Measurements from ENCODE around the gene NUSAP1. TPM values are rescaled to one million over a fixed set of nuclear protein-coding genes. Genes with fewer than 3 reads are reported as not detected.

Gene NUSAP1
- total and polyA plus RNA-seq, 10 of the 15 experiments (the other 5 are each of a cell fraction or from before 2014, with no cell fraction given): 158 to 315 (median 229) TPM

DNA sequence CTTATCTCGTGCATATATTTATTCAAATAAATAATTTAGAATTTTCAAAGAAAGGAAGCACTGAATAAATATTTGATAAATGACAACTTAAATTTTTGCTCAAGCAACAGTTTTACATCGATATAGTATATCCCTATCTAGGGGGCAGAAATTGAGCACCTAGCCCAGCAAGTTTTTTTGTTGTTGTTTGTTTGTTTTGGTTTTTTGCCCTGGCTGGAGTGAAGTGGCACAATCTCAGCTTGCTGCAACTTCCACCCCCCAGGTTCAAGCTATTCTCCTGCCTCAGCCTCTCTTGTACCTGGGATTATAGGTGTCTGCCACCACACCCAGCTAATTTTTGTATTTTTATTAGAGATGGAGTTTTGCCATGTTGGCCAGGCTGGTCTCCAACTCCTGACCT lies 42.7 kb upstream of the NUSAP1 start (continued):
- TF ChIP-seq CREB1 (IDR thresholded peaks at IDR 0.05; ENCODE audit: low read depth): no peak
- TF ChIP-seq TAF1 (IDR thresholded peaks at IDR 0.05; ENCODE audit: borderline replicate concordance, low read depth, low read length): no peak
- TF ChIP-seq ZNF384 (IDR thresholded peaks at IDR 0.05; ENCODE audit: borderline replicate concordance, low read depth, low read length): no peak

DNA sequence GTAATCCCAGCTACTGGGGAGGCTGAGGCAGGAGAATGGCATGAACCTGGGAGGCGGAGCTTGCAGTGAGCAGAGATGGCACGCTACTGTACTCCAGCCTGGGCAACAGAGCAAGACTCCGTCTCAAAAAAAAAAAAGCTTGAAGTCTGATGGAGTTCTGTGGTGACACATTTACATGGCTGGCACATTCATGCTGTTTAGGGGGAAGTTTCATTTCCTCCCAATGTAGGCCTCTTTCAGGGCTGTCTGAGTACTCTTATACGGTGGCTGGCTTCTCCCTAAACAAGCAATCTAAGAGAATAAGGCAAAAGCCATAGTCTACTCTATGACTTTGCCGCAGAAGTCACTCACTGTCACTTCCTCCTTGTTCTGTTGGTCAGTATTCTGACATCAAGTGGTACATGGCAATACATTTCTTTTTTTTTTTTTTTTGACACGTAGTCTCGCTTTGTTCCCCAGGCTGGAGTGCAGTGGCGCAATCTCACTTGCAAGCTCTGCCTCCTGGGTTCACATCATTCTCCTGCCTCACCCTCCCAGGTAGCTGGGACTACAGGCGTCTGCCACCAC lies 41.5 kb upstream of the NUSAP1 start:
- DNase-seq (ENCODE audit: low read depth, low spot score) (peak; percentile 84), ATAC-seq (peak; percentile 92), FAIRE-seq (peak; percentile 81)
- intact Hi-C loops (cut with micrococcal nuclease; ENCODE audit: unreplicated experiment): loop anchor here (2.0 kb wide), 1 partner anchor 42 kb away; the partner anchor contains the start of genes NUSAP1 and OIP5
- ChIA-PET SMC1A (ENCODE audit: uncharacterized antibody, unreplicated experiment) (interaction anchor here (1.1 to 1.9 kb wide), 7 partner anchors 8 to 144 kb away, joined by 3 to 4 read pairs (median 4); partner anchors contain the start of gene NUSAP1), RAD21 (ENCODE audit: unreplicated experiment) (interaction anchor here (0.6 to 1.7 kb wide), 6 partner anchors 10 to 60 kb away, joined by 3 to 4 read pairs (median 4); partner anchors contain the start of genes CHP1, NUSAP1 and OIP5), CTCF (interaction anchor here (1.1 to 3.8 kb wide), 5 partner anchors 20 to 105 kb away, joined by 3 to 16 read pairs (median 3); partner anchors contain the start of genes CHP1, NUSAP1 and OIP5), POLR2A (interaction anchor here (0.6 to 2.7 kb wide), 8 partner anchors 9 to 285 kb away, joined by 3 to 11 read pairs (median 4); partner anchors contain the start of genes ITPKA, NUSAP1 and OIP5)
- no TSS peak for BruUV-seq (replicated peaks)
- no peak overlapping the region for H3K4me3 ChIP-seq
- H2AFZ ChIP-seq (ENCODE audit: control insufficient read depth, low read depth, low read length): no peak overlapping the region
- peaks cover 20% of the 10 kb centered on the region for H3K79me2 ChIP-seq (ENCODE audit: control insufficient read depth, insufficient read depth, low read length)
- H3K27me3 ChIP-seq (replicated peaks in 1 of 2; ENCODE audit: control insufficient read depth in 2 of 2, insufficient read depth in 2 of 2, low read length in 1 of 2): no peaks in the 10 kb centered on the region
- WGBS (ENCODE audit: insufficient coverage, insufficient replicate concordance, low lambda C conversion rate, missing lambda C conversion rate): 22% methylated on average over 8 of the region's 9 CpGs
- H4K20me1 ChIP-seq (ENCODE audit: control insufficient read depth, insufficient read depth): no peaks in the 10 kb centered on the region
- no peaks in the 10 kb centered on the region; the same call in 1 of the 3 replicates for H3K9me3 ChIP-seq (replicated peaks; ENCODE audit: control insufficient read depth, insufficient read depth, low read length)
- H3K4me1 ChIP-seq (ENCODE audit: control insufficient read depth, insufficient read depth, low read length): peaks cover 13% of the 10 kb centered on the region
- H3K4me2 ChIP-seq (ENCODE audit: control insufficient read depth, insufficient read depth): peak overlapping the region; percentile 67
- peaks cover 3 to 28% of the 10 kb centered on the region in 2 experiments for H3K36me3 ChIP-seq (ENCODE audit: control insufficient read depth in 2 of 2, insufficient read depth in 2 of 2, low read length in 1 of 2)
- in situ Hi-C loops (cut with MboI): no loop called here
- H3K27ac ChIP-seq (ENCODE audit: control insufficient read depth, insufficient read depth): peak overlapping the region; percentile 56
- no peak overlapping the region; the same call in 1 of the 2 replicates for H3K9ac ChIP-seq (ENCODE audit: control insufficient read depth, insufficient read depth, low read length)
- TF ChIP-seq FOS (IDR thresholded peaks at IDR 0.05; ENCODE audit: borderline replicate concordance, extremely low read depth, insufficient read length): no peak
- 0 out of 2 replicates have a peak, but pooled peaks have one; percentile 31 for TF ChIP-seq BCL11A (IDR thresholded peaks at IDR 0.05; ENCODE audit: low read depth, low read length)
- TF ChIP-seq NBN (IDR thresholded peaks at IDR 0.05): 0 out of 2 replicates have a peak, but pooled peaks have one; percentile 75
- 0 out of 2 replicates have a peak, but pooled peaks have one; percentile 65 for TF ChIP-seq CBX5 (IDR thresholded peaks at IDR 0.05; ENCODE audit: low read depth)
- TF ChIP-seq, protein P1, sequence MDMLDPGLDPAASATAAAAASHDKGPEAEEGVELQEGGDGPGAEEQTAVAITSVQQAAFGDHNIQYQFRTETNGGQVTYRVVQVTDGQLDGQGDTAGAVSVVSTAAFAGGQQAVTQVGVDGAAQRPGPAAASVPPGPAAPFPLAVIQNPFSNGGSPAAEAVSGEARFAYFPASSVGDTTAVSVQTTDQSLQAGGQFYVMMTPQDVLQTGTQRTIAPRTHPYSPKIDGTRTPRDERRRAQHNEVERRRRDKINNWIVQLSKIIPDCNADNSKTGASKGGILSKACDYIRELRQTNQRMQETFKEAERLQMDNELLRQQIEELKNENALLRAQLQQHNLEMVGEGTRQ (IDR thresholded peaks at IDR 0.05; ENCODE audit: borderline replicate concordance, low read depth, low read length): no peak
- TF ChIP-seq PAX5 (IDR thresholded peaks at IDR 0.05; ENCODE audit: borderline replicate concordance, low read depth, low read length): peak; percentile 27; the same call in 1 of the 2 replicates
- peak; percentile 18 to 60; a peak in 1 of 4 replicates for TF ChIP-seq BHLHE40 (IDR thresholded peaks at IDR 0.05; ENCODE audit: borderline replicate concordance in 1 of 2, low read depth in 2 of 2, low read length in 1 of 2)
- no peak for TF ChIP-seq HDAC2 (IDR thresholded peaks at IDR 0.05)
- TF ChIP-seq ZNF217 (IDR thresholded peaks at IDR 0.05): peak; percentile 85
- no peak for TF ChIP-seq BACH1 (IDR thresholded peaks at IDR 0.05; ENCODE audit: borderline replicate concordance)
- TF ChIP-seq DPF2 (IDR thresholded peaks at IDR 0.05): 0 out of 2 replicates have a peak, but pooled peaks have one; percentile 19
- TF ChIP-seq MTA2 (IDR thresholded peaks at IDR 0.05; ENCODE audit: low read depth): 0 out of 2 replicates have a peak, but pooled peaks have one; percentile 28
- TF ChIP-seq ZNF384 (IDR thresholded peaks at IDR 0.05; ENCODE audit: borderline replicate concordance, low read depth, low read length): peak; percentile 72
- TF ChIP-seq, protein P2, sequence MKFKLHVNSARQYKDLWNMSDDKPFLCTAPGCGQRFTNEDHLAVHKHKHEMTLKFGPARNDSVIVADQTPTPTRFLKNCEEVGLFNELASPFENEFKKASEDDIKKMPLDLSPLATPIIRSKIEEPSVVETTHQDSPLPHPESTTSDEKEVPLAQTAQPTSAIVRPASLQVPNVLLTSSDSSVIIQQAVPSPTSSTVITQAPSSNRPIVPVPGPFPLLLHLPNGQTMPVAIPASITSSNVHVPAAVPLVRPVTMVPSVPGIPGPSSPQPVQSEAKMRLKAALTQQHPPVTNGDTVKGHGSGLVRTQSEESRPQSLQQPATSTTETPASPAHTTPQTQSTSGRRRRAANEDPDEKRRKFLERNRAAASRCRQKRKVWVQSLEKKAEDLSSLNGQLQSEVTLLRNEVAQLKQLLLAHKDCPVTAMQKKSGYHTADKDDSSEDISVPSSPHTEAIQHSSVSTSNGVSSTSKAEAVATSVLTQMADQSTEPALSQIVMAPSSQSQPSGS (IDR thresholded peaks at IDR 0.05; ENCODE audit: low read length): 0 out of 2 replicates have a peak, but pooled peaks have one; percentile 17
- TF ChIP-seq POU2F2 (IDR thresholded peaks at IDR 0.05; ENCODE audit: borderline replicate concordance, low read depth, low read length): peak; percentile 59; the same call in 1 of the 3 replicates
- no peak for TF ChIP-seq CHD1 (IDR thresholded peaks at IDR 0.05; ENCODE audit: low read depth, low read length)
- peak in 1 of 2 experiments; percentile 22; a peak in 1 of 4 replicates for TF ChIP-seq ETV6 (conservative IDR thresholded peaks at IDR 0.05 in 1 of 2, IDR thresholded peaks at IDR 0.05 in 1 of 2; ENCODE audit: borderline replicate concordance in 1 of 2, low read depth in 1 of 2)
- TF ChIP-seq ATF7 (IDR thresholded peaks at IDR 0.05; ENCODE audit: low read depth): peak; percentile 46; the same call in 1 of the 2 replicates

Data from GM12878 (cell line).